K562 (cell line): ENCODE results near the gene TMC4. TPM values are rescaled to one million over a fixed set of nuclear protein-coding genes. Genes with fewer than 3 reads are reported as not detected.
A peak's percentile ranks its signal among the peaks of the same experiment; 100 is the strongest.

Experiments used
- AFF4 ChIP-seq: sonication (generic); formaldehyde crosslinking; IDR thresholded peaks from 2 replicates; pipeline ENCODE4 v1.8.0; 2023; ENCODE audit warnings: mild to moderate bottlenecking, missing genetic modification reagents
- CREB5 ChIP-seq: fragments of 250-450 bp; sonication (Bioruptor Pico); IDR thresholded peaks from 2 replicates; pipeline ENCODE4 v1.5.0; 2020; ENCODE audit warnings: mild to moderate bottlenecking
- DMBX1 ChIP-seq: fragments of 250-450 bp; sonication (Bioruptor Pico); IDR thresholded peaks from 2 replicates; pipeline ENCODE4 v1.8.0; 2022; ENCODE audit warnings: inconsistent platforms, mild to moderate bottlenecking, moderate library complexity, borderline replicate concordance
- ETV5 ChIP-seq: sonication (generic); formaldehyde crosslinking; IDR thresholded peaks from 2 replicates; pipeline ENCODE4 v1.4.0; 2020; ENCODE audit warnings: low read depth, mild to moderate bottlenecking, missing genetic modification reagents
- FOXA3 ChIP-seq, 2 experiments: fragments of 450-650 bp in 1 of 2; sonication (generic) in 1 of 2; formaldehyde crosslinking; IDR thresholded peaks in 1 of 2; conservative IDR thresholded peaks in 1 of 2; 2 replicates each; pipeline versions ENCODE4 v1.4.0 to v1.8.0; 2020 to 2022; ENCODE audit warnings: mild to moderate bottlenecking in 2 of 2, missing genetic modification reagents in 1 of 2
- FOXK1 ChIP-seq: sonication (generic); formaldehyde crosslinking; IDR thresholded peaks from 2 replicates; pipeline ENCODE4 v1.8.0; 2022; ENCODE audit warnings: missing genetic modification reagents, mild to moderate bottlenecking, borderline replicate concordance
- FOXM1 ChIP-seq, 2 experiments: fragments of 450-650 bp in 1 of 2; sonication (generic) in 1 of 2; formaldehyde crosslinking in 1 of 2; IDR thresholded peaks; 2 replicates each; pipeline versions ENCODE4 v1.6.1 to v1.9.0; 2017 to 2022; ENCODE audit warnings: low read depth in 2 of 2, mild to moderate bottlenecking in 2 of 2, missing genetic modification reagents in 1 of 2, moderate library complexity in 1 of 2
- MBD2 ChIP-seq: sonication (generic); IDR thresholded peaks from 2 replicates; pipeline ENCODE4 v1.6.1; 2016; ENCODE audit warnings: low read depth, borderline replicate concordance
- MTA2 ChIP-seq: fragments of 450-650 bp; IDR thresholded peaks from 2 replicates; pipeline ENCODE4 v1.6.1; 2016; ENCODE audit warnings: low read depth
- MYBL2 ChIP-seq, 2 experiments: fragments of 450-650 bp in 1 of 2; sonication (generic) in 1 of 2; formaldehyde crosslinking in 1 of 2; IDR thresholded peaks; 2 replicates each; pipeline versions ENCODE4 v1.6.1 to v1.8.1; 2017 to 2022; ENCODE audit warnings: borderline replicate concordance in 1 of 2, inconsistent platforms in 1 of 2, low read depth in 1 of 2, mild to moderate bottlenecking in 1 of 2, missing genetic modification reagents in 1 of 2, moderate library complexity in 1 of 2
- NR1H2 ChIP-seq: sonication (generic); formaldehyde crosslinking; IDR thresholded peaks from 2 replicates; pipeline ENCODE4 v1.4.0; 2020; ENCODE audit warnings: mild to moderate bottlenecking, missing genetic modification reagents
- PTBP1 ChIP-seq: fragments of 200-400 bp; formaldehyde crosslinking; IDR thresholded peaks from 2 replicates; pipeline ENCODE4 v1.6.1; 2017; ENCODE audit warnings: low read depth, low read length
- TEAD4 ChIP-seq, 2 experiments: sonication (generic) in 1 of 2; formaldehyde crosslinking in 1 of 2; IDR thresholded peaks; 2 replicates each; pipeline versions ENCODE4 v1.6.1 to v1.8.0; 2012 to 2022; ENCODE audit warnings: borderline replicate concordance in 1 of 2, inconsistent platforms in 1 of 2, low read length in 1 of 2, mild to moderate bottlenecking in 1 of 2, missing genetic modification reagents in 1 of 2
- USF1 ChIP-seq: sonication (generic); formaldehyde crosslinking; IDR thresholded peaks from 2 replicates; pipeline ENCODE4 v1.9.0; 2022; ENCODE audit warnings: mild to moderate bottlenecking, missing genetic modification reagents
- ZHX1 ChIP-seq: fragments of 150-350 bp; conservative IDR thresholded peaks from 2 replicates; pipeline ENCODE4 v1.6.1; 2014; ENCODE audit warnings: low read length
- ZSCAN29 ChIP-seq: fragments of 450-650 bp; IDR thresholded peaks from 2 replicates; pipeline ENCODE4 v1.6.1; 2017
- polyA plus RNA-seq, 8 experiments: library from polyadenylated mRNA; depleted of rRNA in 4 of 8; stranded (reverse) in 5 of 8; unstranded in 3 of 8; fragments of >200 nt; fragmentation: Nextera tagmentation in 2 of 8; fragmentation: Illumina TruSeq in 1 of 8; extraction: Ambion mirVana in 2 of 8; extraction: Trizol in 1 of 8; gene quantifications; 2 replicates each; pipeline versions ENCODE4 v1.2.1 to v1.2.3, GENCODE V29; 2011 to 2014; ENCODE audit warnings: inconsistent platforms in 1 of 8, missing spikeins in 1 of 8
- total RNA-seq, 7 experiments: library from RNA; depleted of rRNA in 6 of 7; stranded (reverse); fragments of >200 nt in 6 of 7; fragmentation: Illumina TruSeq in 2 of 7; extraction: Trizol in 2 of 7; gene quantifications; 2 replicates each; pipeline versions ENCODE4 v1.2.1 to v1.2.3, GENCODE V29; 2011 to 2021; ENCODE audit warnings: low replicate concordance in 1 of 7

Gene TMC4
- total and polyA plus RNA-seq, 9 of the 15 experiments (the other 6 are each of a cell fraction or from before 2014, with no cell fraction given) = 0.12 to 0.79 (median 0.36) TPM; not detected in 2

GRCh38 chr19:54115109-54116063 lies 57.6 kb downstream of the TMC4 start, which contains the start of the genes PRPF31 and TFPT (continued):
- no peak for TF ChIP-seq ZHX1
- no peak for TF ChIP-seq ZSCAN29
- TF ChIP-seq USF1 (CRISPR knock-in tag) = no peak; the same call in 1 of the 2 replicates
- no peak for TF ChIP-seq FOXA3 (CRISPR knock-in tag; conservative IDR thresholded peaks at IDR 0.05 in 1 of 2, IDR thresholded peaks at IDR 0.05 in 1 of 2)
- peak; percentile 96 for TF ChIP-seq MBD2
- TF ChIP-seq FOXM1 (IDR thresholded peaks at IDR 0.05; ENCODE audit: low read depth) = 0 out of 2 replicates have a peak, but pooled peaks have one; percentile 23
- TF ChIP-seq FOXM1 (CRISPR knock-in tag; IDR thresholded peaks at IDR 0.05; ENCODE audit: low read depth) = no peak
- peak; percentile 85 for TF ChIP-seq ETV5
- no peak; the same call in 1 of the 2 replicates for TF ChIP-seq FOXK1
- TF ChIP-seq MYBL2 (IDR thresholded peaks at IDR 0.05; ENCODE audit: low read depth) = no peak; the same call in 1 of the 2 replicates
- TF ChIP-seq MYBL2 (CRISPR knock-in tag; IDR thresholded peaks at IDR 0.05; ENCODE audit: borderline replicate concordance) = no peak
- no peak for TF ChIP-seq PTBP1
- TF ChIP-seq MTA2 = no peak
- peak; percentile 66; the same call in 1 of the 2 replicates for TF ChIP-seq DMBX1 (CRISPR knock-in tag)
- TF ChIP-seq AFF4 (CRISPR knock-in tag) = peak; percentile 92; the same call in 1 of the 2 replicates
- no peak for TF ChIP-seq TEAD4 (IDR thresholded peaks at IDR 0.05; ENCODE audit: low read length)
- TF ChIP-seq TEAD4 (CRISPR knock-in tag; IDR thresholded peaks at IDR 0.05; ENCODE audit: borderline replicate concordance) = no peak
- no peak for TF ChIP-seq NR1H2 (CRISPR knock-in tag)
- TF ChIP-seq CREB5 (CRISPR knock-in tag) = no peak
